WTC11 (cell line): ENCODE measurements around the gene MSL3B.

Experiments used
- ATAC-seq: fragments of 200-7000 bp; cut with Tn5 transposase; 2 replicates; pipeline ENCODE4 v1.10.0; 2021; ENCODE audit warnings: mild to moderate bottlenecking, moderate library complexity
- CTCF ChIA-PET: fragments of 300-600 bp; sonication (Branson Sonifier 250); formaldehyde crosslinking; loops from one replicate; lab custom pipeline; 2021; ENCODE audit warnings: antibody characterized with exemption; lab: Charles Lee
- POLR2A ChIA-PET: fragments of 350-600 bp; sonication (Branson Sonifier 250); formaldehyde crosslinking; loops from one replicate; lab custom pipeline; 2021; ENCODE audit warnings: antibody characterized with exemption; lab: Charles Lee
- DNase-seq: peaks from one replicate; pipeline ENCODE4 v3.0.0; 2021; ENCODE audit warnings: low spot score
- H3K27ac Mint-ChIP-seq: 2 replicates; pipeline ENCODE4 v1.8.0; 2021; ENCODE audit warnings: mixed read lengths
- H3K27me3 Mint-ChIP-seq: 2 replicates; pipeline ENCODE4 v1.8.0; 2021; ENCODE audit warnings: low read depth, mild to moderate bottlenecking, moderate library complexity, mixed read lengths
- H3K36me3 Mint-ChIP-seq: 2 replicates; pipeline ENCODE4 v1.8.0; 2021; ENCODE audit warnings: mixed read lengths
- H3K4me1 Mint-ChIP-seq: 2 replicates; pipeline ENCODE4 v1.8.0; 2022; ENCODE audit warnings: mixed read lengths
- H3K4me3 Mint-ChIP-seq: 2 replicates; pipeline ENCODE4 v1.8.0; 2021; ENCODE audit warnings: mild to moderate bottlenecking, moderate library complexity, mixed read lengths
- H3K9me3 Mint-ChIP-seq: 2 replicates; pipeline ENCODE4 v1.8.0; 2021; ENCODE audit warnings: mixed read lengths
- FOXP4 ChIP-seq: sonication (generic); formaldehyde crosslinking; IDR thresholded peaks from 2 replicates; pipeline ENCODE4 v1.8.0; 2022; ENCODE audit warnings: mild to moderate bottlenecking, missing genetic modification reagents
- GTF2I ChIP-seq: fragments of 250-450 bp; sonication (Bioruptor Pico); conservative IDR thresholded peaks from 2 replicates; pipeline ENCODE4 v1.4.0; 2021; ENCODE audit warnings: mild to moderate bottlenecking
- HMGXB4 ChIP-seq: sonication (generic); formaldehyde crosslinking; IDR thresholded peaks from 2 replicates; pipeline ENCODE4 v1.8.1; 2023; ENCODE audit warnings: mild to moderate bottlenecking, moderate library complexity, missing genetic modification reagents
- IRF2 ChIP-seq: sonication (generic); formaldehyde crosslinking; IDR thresholded peaks from 2 replicates; pipeline ENCODE4 v1.8.0; 2022; ENCODE audit warnings: low read depth, missing genetic modification reagents, borderline replicate concordance
- JAZF1 ChIP-seq: fragments of 250-450 bp; sonication (Bioruptor Pico); IDR thresholded peaks from 2 replicates; pipeline ENCODE4 v1.9.0; 2021; ENCODE audit warnings: moderate library complexity, mild to moderate bottlenecking, inconsistent platforms
- JUN ChIP-seq: sonication (generic); formaldehyde crosslinking; IDR thresholded peaks from 2 replicates; pipeline ENCODE4 v1.8.0; 2023; ENCODE audit warnings: mild to moderate bottlenecking, missing genetic modification reagents
- MYBL2 ChIP-seq: sonication (generic); formaldehyde crosslinking; IDR thresholded peaks from 2 replicates; pipeline ENCODE4 v1.8.1; 2023; ENCODE audit warnings: mild to moderate bottlenecking, moderate library complexity, missing genetic modification reagents
- NR3C1 ChIP-seq: sonication (generic); formaldehyde crosslinking; conservative IDR thresholded peaks from 2 replicates; pipeline ENCODE4 v1.8.1; 2023; ENCODE audit warnings: low read depth, mild to moderate bottlenecking, missing genetic modification reagents
- TEAD1 ChIP-seq: sonication (generic); formaldehyde crosslinking; IDR thresholded peaks from 2 replicates; pipeline ENCODE4 v1.8.0; 2022; ENCODE audit warnings: mild to moderate bottlenecking, missing genetic modification reagents
- USF2 ChIP-seq: sonication (generic); formaldehyde crosslinking; IDR thresholded peaks from 2 replicates; pipeline ENCODE4 v1.8.1; 2023; ENCODE audit warnings: mild to moderate bottlenecking, missing genetic modification reagents, moderate library complexity
- ZNF396 ChIP-seq: fragments of 250-450 bp; sonication (Bioruptor Pico); IDR thresholded peaks from 2 replicates; pipeline ENCODE4 v1.8.0; 2021; ENCODE audit warnings: mild to moderate bottlenecking, moderate library complexity, borderline replicate concordance
- ZNF423 ChIP-seq: fragments of 250-450 bp; sonication (Bioruptor Pico); IDR thresholded peaks from 2 replicates; pipeline ENCODE4 v2.1.2; 2022; ENCODE audit warnings: mild to moderate bottlenecking, moderate library complexity
- ZNF532 ChIP-seq: fragments of 250-450 bp; sonication (Bioruptor Pico); IDR thresholded peaks from 2 replicates; pipeline ENCODE4 v1.9.0; 2021; ENCODE audit warnings: mild to moderate bottlenecking, borderline replicate concordance

MSL3B gene

GRCh38 chr2:233830111-233830802 is 37.9 kb downstream of the MSL3B start (continued):
- TF ChIP-seq ZNF532 (no peak), ZNF396 (no peak), ZNF423 (CRISPR knock-in tag) (no peak), TEAD1 (CRISPR knock-in tag) (no peak)

GRCh38 chr2:233829193-233830110 is 38.7 kb downstream of the MSL3B start:
- H3K9me3 Mint-ChIP-seq, result peaks cover 4% of the 10 kb centered on the region; the same call in 1 of the 2 replicates
- no peak overlapping the region for H3K27ac Mint-ChIP-seq
- POLR2A ChIA-PET, result no interaction called here
- CTCF ChIA-PET, result no interaction called here
- no peak overlapping the region for H3K4me3 Mint-ChIP-seq
- peaks cover 10% of the 10 kb centered on the region for H3K4me1 Mint-ChIP-seq
- peaks cover 3% of the 10 kb centered on the region for H3K36me3 Mint-ChIP-seq
- no peaks in the 10 kb centered on the region for H3K27me3 Mint-ChIP-seq
- DNase-seq (no peak), ATAC-seq (no peak)
- TF ChIP-seq FOXP4 (CRISPR knock-in tag) (no peak), HMGXB4 (CRISPR knock-in tag) (no peak), JUN (CRISPR knock-in tag) (no peak), JAZF1 (CRISPR knock-in tag) (no peak), GTF2I (CRISPR knock-in tag) (no peak), IRF2 (CRISPR knock-in tag) (no peak), MYBL2 (CRISPR knock-in tag) (no peak), NR3C1 (CRISPR knock-in tag) (no peak), ZNF396 (no peak), USF2 (CRISPR knock-in tag) (no peak)
